ENCODE results near the gene TRAPPC6A. TPM values are rescaled to one million over a fixed set of nuclear protein-coding genes. Genes with fewer than 3 reads are reported as not detected.

Gene TRAPPC6A
- total and polyA plus RNA-seq, 3 experiments from 2014 or later, result 22.7 to 151 (median 24.3) TPM

Other genes starting within 250 kb of the TRAPPC6A start
- gene APOC4, start 236.0 kb downstream of the TRAPPC6A start, total RNA-seq, result not detected
- gene APOC4, start 236.0 kb downstream of the TRAPPC6A start, polyA plus RNA-seq, result not detected
- not detected for gene APOC2, start 232.2 kb downstream of the TRAPPC6A start, total RNA-seq
- not detected for gene APOC2, start 232.2 kb downstream of the TRAPPC6A start, polyA plus RNA-seq
- gene CLPTM1, start 222.9 kb downstream of the TRAPPC6A start, total RNA-seq, result 10 to 100 TPM; 78.6 to 82.5 TPM
- 27.5 TPM for gene CLPTM1, start 222.9 kb downstream of the TRAPPC6A start, polyA plus RNA-seq
- gene RELB, start 176.8 kb downstream of the TRAPPC6A start, total RNA-seq, result 10 to 100 TPM; 53.4 to 57.4 TPM
- 22.7 TPM for gene RELB, start 176.8 kb downstream of the TRAPPC6A start, polyA plus RNA-seq
- gene CLASRP, start 139.2 kb downstream of the TRAPPC6A start, total RNA-seq, result 10 to 100 TPM; 75.5 to 84.1 TPM
- 7.9 TPM for gene CLASRP, start 139.2 kb downstream of the TRAPPC6A start, polyA plus RNA-seq
- 1 to 10 TPM; 7.9 to 8.5 TPM for gene ZNF296, start 101.8 kb downstream of the TRAPPC6A start, total RNA-seq
- 6.7 TPM for gene ZNF296, start 101.8 kb downstream of the TRAPPC6A start, polyA plus RNA-seq
- 10 to 100 TPM; 51.6 TPM for gene GEMIN7, start 99.0 kb downstream of the TRAPPC6A start, total RNA-seq
- gene GEMIN7, start 99.0 kb downstream of the TRAPPC6A start, polyA plus RNA-seq, result 93.5 TPM
- 10 to 100 TPM; 17.8 to 18.3 TPM for gene PPP1R37, start 85.1 kb downstream of the TRAPPC6A start, total RNA-seq
- 0.79 TPM for gene PPP1R37, start 85.1 kb downstream of the TRAPPC6A start, polyA plus RNA-seq
- gene NKPD1, start 17.3 kb downstream of the TRAPPC6A start, total RNA-seq, result under 1 TPM; 0.13 to 0.18 TPM
- 0.20 TPM for gene NKPD1, start 17.3 kb downstream of the TRAPPC6A start, polyA plus RNA-seq
- 10 to 100 TPM; 12.4 TPM for gene BLOC1S3, start 547 bp upstream of the TRAPPC6A start, total RNA-seq
- gene BLOC1S3, start 547 bp upstream of the TRAPPC6A start, polyA plus RNA-seq, result 19.9 TPM
- gene EXOC3L2, start 67.2 kb upstream of the TRAPPC6A start, total RNA-seq, result not detected
- gene EXOC3L2, start 67.2 kb upstream of the TRAPPC6A start, polyA plus RNA-seq, result not detected
- 10 to 100 TPM; 20.2 to 21.2 TPM for gene MARK4, start 73.0 kb upstream of the TRAPPC6A start, total RNA-seq
- 2.6 TPM for gene MARK4, start 73.0 kb upstream of the TRAPPC6A start, polyA plus RNA-seq
- not detected for gene CKM, start 144.6 kb upstream of the TRAPPC6A start, total RNA-seq
- 0.13 TPM for gene CKM, start 144.6 kb upstream of the TRAPPC6A start, polyA plus RNA-seq
- gene KLC3, start 162.5 kb upstream of the TRAPPC6A start, total RNA-seq, result not detected
- not detected for gene KLC3, start 162.5 kb upstream of the TRAPPC6A start, polyA plus RNA-seq
- 10 to 100 TPM; 22.0 to 23.9 TPM for gene ERCC2, start 192.3 kb upstream of the TRAPPC6A start, total RNA-seq
- 7.8 TPM for gene ERCC2, start 192.3 kb upstream of the TRAPPC6A start, polyA plus RNA-seq
- 1 to 10 TPM; 3.9 to 4.3 TPM for gene PPP1R13L, start 226.8 kb upstream of the TRAPPC6A start, total RNA-seq
- 0.83 TPM for gene PPP1R13L, start 226.8 kb upstream of the TRAPPC6A start, polyA plus RNA-seq
- gene POLR1G, start 228.4 kb upstream of the TRAPPC6A start, total RNA-seq, result 10 to 100 TPM; 26.5 to 27.4 TPM
- gene POLR1G, start 228.4 kb upstream of the TRAPPC6A start, polyA plus RNA-seq, result 2.2 TPM
- gene ERCC1, start 245.7 kb upstream of the TRAPPC6A start, total RNA-seq, result 10 to 100 TPM; 75.7 to 82.6 TPM
- 47.5 TPM for gene ERCC1, start 245.7 kb upstream of the TRAPPC6A start, polyA plus RNA-seq

All from CD8-positive, alpha-beta memory T cell (primary cell).